ENCODE results near the gene TMEM63C. TPM values are rescaled to one million over a fixed set of nuclear protein-coding genes. Genes with fewer than 3 reads are reported as not detected.

The TMEM63C gene
- total RNA-seq, 2 experiments from 2014 or later, result 0.31 to 0.72 TPM

- Mint-ChIP-seq H3K4me3 (no peak overlapping the region), H3K36me3 (ENCODE audit: low read depth) (no peaks in the 10 kb centered on the region), H3K4me1 (ENCODE audit: low read depth) (no peaks in the 10 kb centered on the region), H3K27me3 (ENCODE audit: low read depth) (peaks cover 3% of the 10 kb centered on the region), H3K27ac (no peak overlapping the region), H3K9me3 (no peaks in the 10 kb centered on the region)
- intact Hi-C loops (cut with micrococcal nuclease), result no loop called here
- CTCF ChIA-PET, result no interaction called here
- DNase-seq, result no peak
These were observed 72.0 kb downstream of the TMEM63C start for GRCh38 chr14:77253333-77254190.

- H3K27ac Mint-ChIP-seq, result no peak overlapping the region
- intact Hi-C loops (cut with micrococcal nuclease), result no loop called here
- no peaks in the 10 kb centered on the region for H3K9me3 Mint-ChIP-seq
- no peaks in the 10 kb centered on the region for H3K4me1 Mint-ChIP-seq (ENCODE audit: low read depth)
- CTCF ChIA-PET, result no interaction called here
- no peak for DNase-seq
- no peaks in the 10 kb centered on the region for H3K36me3 Mint-ChIP-seq (ENCODE audit: low read depth)
- peaks cover 3% of the 10 kb centered on the region for H3K27me3 Mint-ChIP-seq (ENCODE audit: low read depth)
- no peak overlapping the region for H3K4me3 Mint-ChIP-seq
These were observed 75.1 kb downstream of the TMEM63C start for GRCh38 chr14:77256694-77257093.

- intact Hi-C loops (cut with micrococcal nuclease), result no loop called here
- Mint-ChIP-seq H3K4me1 (ENCODE audit: low read depth) (no peaks in the 10 kb centered on the region), H3K36me3 (ENCODE audit: low read depth) (no peaks in the 10 kb centered on the region), H3K27ac (no peak overlapping the region), H3K9me3 (no peaks in the 10 kb centered on the region), H3K4me3 (no peak overlapping the region), H3K27me3 (ENCODE audit: low read depth) (peaks cover 5% of the 10 kb centered on the region)
- CTCF ChIA-PET, result no interaction called here
- DNase-seq, result no peak
These were observed 76.1 kb downstream of the TMEM63C start for GRCh38 chr14:77257700-77258099.

- H3K4me3 Mint-ChIP-seq, result no peak overlapping the region
- no peak for DNase-seq
- no peaks in the 10 kb centered on the region for H3K36me3 Mint-ChIP-seq (ENCODE audit: low read depth)
- H3K27me3 Mint-ChIP-seq (ENCODE audit: low read depth), result peaks cover 5% of the 10 kb centered on the region
- CTCF ChIA-PET, result no interaction called here
- no peaks in the 10 kb centered on the region for H3K9me3 Mint-ChIP-seq
- H3K4me1 Mint-ChIP-seq (ENCODE audit: low read depth), result no peaks in the 10 kb centered on the region
- no peak overlapping the region for H3K27ac Mint-ChIP-seq
- intact Hi-C loops (cut with micrococcal nuclease), result no loop called here
These were observed 77.0 kb downstream of the TMEM63C start for GRCh38 chr14:77258566-77258965.

GRCh38 chr14:77259025-77259715 lies 77.6 kb downstream of the TMEM63C start:
- H3K9me3 Mint-ChIP-seq, result no peaks in the 10 kb centered on the region
- intact Hi-C loops (cut with micrococcal nuclease), result no loop called here
- CTCF ChIA-PET, result no interaction called here
- peaks cover 7% of the 10 kb centered on the region for H3K27me3 Mint-ChIP-seq (ENCODE audit: low read depth)
- no peaks in the 10 kb centered on the region for H3K36me3 Mint-ChIP-seq (ENCODE audit: low read depth)
- H3K4me3 Mint-ChIP-seq, result no peak overlapping the region
- H3K4me1 Mint-ChIP-seq (ENCODE audit: low read depth), result no peaks in the 10 kb centered on the region
- no peak for DNase-seq
- H3K27ac Mint-ChIP-seq, result no peak overlapping the region

- Mint-ChIP-seq H3K4me3 (no peak overlapping the region), H3K27ac (no peak overlapping the region), H3K4me1 (ENCODE audit: low read depth) (no peaks in the 10 kb centered on the region), H3K9me3 (no peaks in the 10 kb centered on the region), H3K27me3 (ENCODE audit: low read depth) (peaks cover 7% of the 10 kb centered on the region), H3K36me3 (ENCODE audit: low read depth) (no peaks in the 10 kb centered on the region)
- intact Hi-C loops (cut with micrococcal nuclease), result no loop called here
- no peak for DNase-seq
- CTCF ChIA-PET, result no interaction called here
These were observed 78.6 kb downstream of the TMEM63C start for GRCh38 chr14:77260199-77260598.

GRCh38 chr14:77260631-77261030 lies 79.0 kb downstream of the TMEM63C start:
- no peaks in the 10 kb centered on the region for H3K4me1 Mint-ChIP-seq (ENCODE audit: low read depth)
- DNase-seq, result no peak
- H3K4me3 Mint-ChIP-seq, result no peak overlapping the region
- CTCF ChIA-PET, result interaction anchor here (1.1 kb wide), 1 partner anchor 55 kb away, joined by 3 read pairs; no protein-coding TSS in a partner anchor
- H3K36me3 Mint-ChIP-seq (ENCODE audit: low read depth), result no peaks in the 10 kb centered on the region
- intact Hi-C loops (cut with micrococcal nuclease), result no loop called here
- no peak overlapping the region for H3K27ac Mint-ChIP-seq
- no peaks in the 10 kb centered on the region for H3K9me3 Mint-ChIP-seq
- peaks cover 7% of the 10 kb centered on the region for H3K27me3 Mint-ChIP-seq (ENCODE audit: low read depth)

GRCh38 chr14:77264466-77265186 lies 83.0 kb downstream of the TMEM63C start:
- Mint-ChIP-seq H3K4me1 (ENCODE audit: low read depth) (no peaks in the 10 kb centered on the region), H3K27ac (no peak overlapping the region), H3K9me3 (peaks cover 2% of the 10 kb centered on the region), H3K4me3 (no peak overlapping the region), H3K27me3 (ENCODE audit: low read depth) (peaks cover 20% of the 10 kb centered on the region), H3K36me3 (ENCODE audit: low read depth) (no peaks in the 10 kb centered on the region)
- intact Hi-C loops (cut with micrococcal nuclease), result no loop called here
- CTCF ChIA-PET, result interaction anchor here (0.6 kb wide), 1 partner anchor 38 kb away, joined by 3 read pairs; no protein-coding TSS in a partner anchor
- DNase-seq, result no peak

- Mint-ChIP-seq H3K27me3 (ENCODE audit: low read depth) (peaks cover 25% of the 10 kb centered on the region), H3K36me3 (ENCODE audit: low read depth) (no peaks in the 10 kb centered on the region), H3K27ac (no peak overlapping the region), H3K9me3 (peaks cover 2% of the 10 kb centered on the region), H3K4me3 (no peak overlapping the region), H3K4me1 (ENCODE audit: low read depth) (peaks cover 2% of the 10 kb centered on the region)
- intact Hi-C loops (cut with micrococcal nuclease), result no loop called here
- DNase-seq, result no peak
- CTCF ChIA-PET, result no interaction called here
These were observed 83.6 kb downstream of the TMEM63C start for GRCh38 chr14:77265187-77265515.

- CTCF ChIA-PET, result no interaction called here
- no peak for DNase-seq
- no peak overlapping the region for H3K4me3 Mint-ChIP-seq
These were observed 84.2 kb downstream of the TMEM63C start for GRCh38 chr14:77265561-77266335.

GRCh38 chr14:77266336-77266735 lies 84.7 kb downstream of the TMEM63C start:
- Mint-ChIP-seq H3K4me3 (no peak overlapping the region), H3K9me3 (peaks cover 2% of the 10 kb centered on the region), H3K36me3 (ENCODE audit: low read depth) (no peaks in the 10 kb centered on the region), H3K27ac (no peak overlapping the region), H3K27me3 (ENCODE audit: low read depth) (peaks cover 30% of the 10 kb centered on the region), H3K4me1 (ENCODE audit: low read depth) (peaks cover 2% of the 10 kb centered on the region)
- intact Hi-C loops (cut with micrococcal nuclease), result no loop called here
- CTCF ChIA-PET, result no interaction called here
- no peak for DNase-seq

More at GRCh38 chr14:77265561-77266335, 84.2 kb downstream of the TMEM63C start:
- peaks cover 2% of the 10 kb centered on the region for H3K9me3 Mint-ChIP-seq
- intact Hi-C loops (cut with micrococcal nuclease), result no loop called here
- no peaks in the 10 kb centered on the region for H3K36me3 Mint-ChIP-seq (ENCODE audit: low read depth)
- H3K27me3 Mint-ChIP-seq (ENCODE audit: low read depth), result peaks cover 27% of the 10 kb centered on the region
- no peak overlapping the region for H3K27ac Mint-ChIP-seq
- peaks cover 2% of the 10 kb centered on the region for H3K4me1 Mint-ChIP-seq (ENCODE audit: low read depth)

All from activated naive CD4-positive, alpha-beta T cell treated with anti-CD3 and anti-CD28 coated beads for 36 hours (primary cell).